H9 (cell line): ENCODE data around the gene ALOX15B. TPM values are rescaled to one million over a fixed set of nuclear protein-coding genes. Genes with fewer than 3 reads are reported as not detected.

ENCODE experiments used
- DNase-seq: peaks from one replicate; pipeline ENCODE4 v3.0.0-alpha.2; 2017
- H2AFZ ChIP-seq: one replicate; pipeline ENCODE4 v1.6.1; 2013; ENCODE audit warnings: mild to moderate bottlenecking, low read length, control low read depth, moderate library complexity
- H2AK5ac ChIP-seq: 2 replicates; pipeline ENCODE4 v1.6.1; 2013; ENCODE audit warnings: low read length, control low read depth, mixed read lengths; ENCODE audit not compliant: insufficient read length
- H2BK120ac ChIP-seq: one replicate; pipeline ENCODE4 v1.6.1; 2013; ENCODE audit warnings: low read depth, mild to moderate bottlenecking, low read length, control low read depth, inconsistent platforms; ENCODE audit not compliant: poor library complexity, severe bottlenecking
- H2BK12ac ChIP-seq: 2 replicates; pipeline ENCODE4 v1.6.1; 2013; ENCODE audit warnings: low read length, control low read depth, mixed read lengths, low read depth; ENCODE audit not compliant: insufficient read length
- H2BK15ac ChIP-seq: 2 replicates; pipeline ENCODE4 v1.6.1; 2013; ENCODE audit warnings: low read depth, low read length, control low read depth
- H2BK20ac ChIP-seq: one replicate; pipeline ENCODE4 v1.6.1; 2013; ENCODE audit warnings: low read depth, mild to moderate bottlenecking, low read length, control low read depth, inconsistent platforms; ENCODE audit not compliant: poor library complexity, severe bottlenecking
- H2BK5ac ChIP-seq: 2 replicates; pipeline ENCODE4 v1.6.1; 2013; ENCODE audit warnings: low read length, control low read depth, mixed read lengths; ENCODE audit not compliant: insufficient read length
- H3K14ac ChIP-seq: 2 replicates; pipeline ENCODE4 v1.6.1; 2013; ENCODE audit warnings: low read length, control low read depth; ENCODE audit not compliant: insufficient read depth
- H3K18ac ChIP-seq: 2 replicates; pipeline ENCODE4 v1.6.1; 2013; ENCODE audit warnings: low read depth, mild to moderate bottlenecking, mixed read lengths, low read length, control low read depth; ENCODE audit not compliant: insufficient read length
- H3K23ac ChIP-seq: 2 replicates; pipeline ENCODE4 v1.6.1; 2013; ENCODE audit warnings: low read length, control low read depth, mixed read lengths, low read depth; ENCODE audit not compliant: insufficient read length
- H3K23me2 ChIP-seq: 2 replicates; pipeline ENCODE4 v1.6.1; 2013; ENCODE audit warnings: low read depth, mild to moderate bottlenecking, mixed read lengths, low read length, control low read depth; ENCODE audit not compliant: insufficient read length, poor library complexity, severe bottlenecking
- H3K27ac ChIP-seq: 2 replicates; pipeline ENCODE4 v1.5.1; 2013; ENCODE audit warnings: low read length, control low read depth, mixed read lengths, low read depth; ENCODE audit not compliant: insufficient read length
- H3K27me3 ChIP-seq: 2 replicates; pipeline ENCODE4 v1.6.1; 2013; ENCODE audit warnings: low read length, control low read depth, inconsistent platforms; ENCODE audit not compliant: insufficient read depth
- H3K4ac ChIP-seq: 2 replicates; pipeline ENCODE4 v1.6.1; 2013; ENCODE audit warnings: low read depth, mild to moderate bottlenecking, control low read depth, inconsistent platforms, low read length, moderate library complexity
- H3K4me1 ChIP-seq: 2 replicates; pipeline ENCODE4 v1.6.1; 2013; ENCODE audit warnings: low read length, control low read depth, inconsistent platforms; ENCODE audit not compliant: insufficient read depth
- H3K4me2 ChIP-seq: 2 replicates; pipeline ENCODE4 v1.6.1; 2013; ENCODE audit warnings: low read length, control low read depth, mixed read lengths; ENCODE audit not compliant: insufficient read length, insufficient read depth
- H3K56ac ChIP-seq: 2 replicates; pipeline ENCODE4 v1.6.1; 2013; ENCODE audit warnings: low read depth, mild to moderate bottlenecking, mixed read lengths, low read length, control low read depth; ENCODE audit not compliant: insufficient read length
- H3K79me1 ChIP-seq: 2 replicates; pipeline ENCODE4 v1.6.1; 2013; ENCODE audit warnings: low read depth, mild to moderate bottlenecking, moderate library complexity, low read length, control low read depth, inconsistent platforms; ENCODE audit not compliant: insufficient read depth, poor library complexity, severe bottlenecking
- H3K79me2 ChIP-seq: 2 replicates; pipeline ENCODE4 v1.6.1; 2013; ENCODE audit warnings: low read length, control low read depth, inconsistent platforms; ENCODE audit not compliant: insufficient read depth
- H3K9ac ChIP-seq: 2 replicates; pipeline ENCODE4 v1.6.1; 2013; ENCODE audit warnings: low read length, control low read depth, mixed read lengths; ENCODE audit not compliant: insufficient read length; ENCODE audit errors: extremely low read depth
- H3K9me3 ChIP-seq: one replicate; pipeline ENCODE4 v1.6.1; 2013; ENCODE audit warnings: low read depth, low read length, inconsistent platforms; ENCODE audit not compliant: control insufficient read depth
- H3T11ph ChIP-seq: one replicate; pipeline ENCODE4 v1.6.1; 2013; ENCODE audit warnings: mild to moderate bottlenecking, low read length, control low read depth, inconsistent platforms
- H4K20me1 ChIP-seq: one replicate; pipeline ENCODE4 v1.6.1; 2013; ENCODE audit not compliant: control insufficient read depth, insufficient read length, insufficient read depth
- H4K5ac ChIP-seq: 2 replicates; pipeline ENCODE4 v1.6.1; 2013; ENCODE audit warnings: low read depth, mild to moderate bottlenecking, mixed read lengths, low read length, control low read depth; ENCODE audit not compliant: insufficient read length
- H4K8ac ChIP-seq: replicated peaks from 2 replicates; pipeline ENCODE4 v1.6.1; 2013; ENCODE audit warnings: low read length, control low read depth, mixed read lengths, low read depth; ENCODE audit not compliant: insufficient read length
- H4K91ac ChIP-seq: 2 replicates; pipeline ENCODE4 v1.6.1; 2013; ENCODE audit warnings: low read depth, mild to moderate bottlenecking, moderate library complexity, mixed read lengths, low read length, control low read depth; ENCODE audit not compliant: insufficient read length
- H3K27ac Mint-ChIP-seq, 3 experiments: 2 replicates in 2 of 3; 3 replicates in 1 of 3; pipeline ENCODE4 v1.8.0; 2020 to 2021; ENCODE audit warnings: mixed read lengths in 3 of 3, mild to moderate bottlenecking in 1 of 3, moderate library complexity in 1 of 3
- H3K27me3 Mint-ChIP-seq: 2 replicates; pipeline ENCODE4 v1.8.0; 2021; ENCODE audit warnings: low read depth, mild to moderate bottlenecking, moderate library complexity, mixed read lengths
- H3K36me3 Mint-ChIP-seq, 3 experiments: 2 replicates in 2 of 3; 3 replicates in 1 of 3; pipeline ENCODE4 v1.8.0; 2020 to 2021; ENCODE audit warnings: low read depth in 3 of 3, mixed read lengths in 3 of 3; ENCODE audit not compliant: insufficient read depth in 1 of 3
- H3K4me1 Mint-ChIP-seq, 2 experiments: 2 replicates each; pipeline ENCODE4 v1.8.0; 2020; ENCODE audit warnings: mixed read lengths in 2 of 2
- H3K4me3 Mint-ChIP-seq, 2 experiments: 2 replicates in 1 of 2; 3 replicates in 1 of 2; pipeline ENCODE4 v1.8.0; 2020 to 2021; ENCODE audit warnings: mild to moderate bottlenecking in 2 of 2, mixed read lengths in 2 of 2, moderate library complexity in 1 of 2
- H3K9me3 Mint-ChIP-seq, 2 experiments: 2 replicates in 1 of 2; 3 replicates in 1 of 2; pipeline ENCODE4 v1.8.0; 2020; ENCODE audit warnings: mild to moderate bottlenecking in 2 of 2, mixed read lengths in 2 of 2, moderate library complexity in 1 of 2
- WGBS: extraction: QIAGEN DNeasy Blood & Tissue Kit; methylation state at CpG from one replicate; pipeline ENCODE4 v1.1.7; 2013; ENCODE audit warnings: missing lambda C conversion rate, low lambda C conversion rate, mixed read lengths; ENCODE audit not compliant: insufficient read length; ENCODE audit errors: extremely low coverage; 5-methylcytosine and 5-hydroxymethylcytosine counted together
- total RNA-seq: library from RNA; stranded (reverse); gene quantifications from 2 replicates; pipeline ENCODE4 v1.2.1, GENCODE V29; 2021
- TF ChIP-seq, protein P1 (sequence below): fragments of 200-600 bp; sonication (generic); conservative IDR thresholded peaks from 3 replicates; pipeline ENCODE4 v1.8.0; 2021; ENCODE audit warnings: antibody characterized with exemption, mild to moderate bottlenecking

Gene ALOX15B
- total RNA-seq, 1 experiment from 2014 or later, result not detected

DNA sequence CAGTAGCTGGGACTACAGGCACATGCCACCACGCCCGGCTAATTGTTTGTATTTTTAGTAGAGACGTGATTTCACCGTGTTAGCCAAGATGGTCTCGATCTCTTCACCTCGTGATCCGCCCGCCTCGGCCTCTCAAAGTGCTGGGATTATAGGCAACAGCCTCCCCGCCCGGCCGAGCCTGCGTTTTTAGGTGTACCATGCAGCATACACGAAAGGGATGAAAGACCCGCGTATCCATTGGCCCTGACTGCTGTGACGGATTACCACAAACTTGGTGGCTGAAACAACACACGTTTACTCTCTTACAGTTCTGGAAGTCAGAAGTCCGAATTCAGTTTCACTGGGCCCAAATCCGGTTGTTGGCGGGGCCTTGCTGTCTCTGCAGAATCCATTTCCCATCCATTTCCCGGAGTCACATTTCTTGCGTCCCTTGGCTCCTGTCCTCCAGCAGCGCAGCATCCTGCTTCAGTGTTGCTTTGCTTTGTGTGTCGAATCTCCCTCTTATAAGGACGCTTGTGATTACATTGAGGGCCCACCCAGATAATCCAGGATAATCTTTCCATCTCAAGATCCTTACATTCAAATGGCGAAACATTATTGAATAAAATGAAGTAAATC lies 44.8 kb upstream of the ALOX15B start:
- no peak overlapping the region for H4K5ac ChIP-seq
- no peak overlapping the region for H3K4ac ChIP-seq
- H4K91ac ChIP-seq, result no peak overlapping the region
- no peak overlapping the region for H3K4me2 ChIP-seq
- H3K4me3 Mint-ChIP-seq, result no peak overlapping the region
- no peaks in the 10 kb centered on the region for H3K79me1 ChIP-seq
- H3K23me2 ChIP-seq, result peaks cover 5% of the 10 kb centered on the region
- H3K27ac ChIP-seq, result no peak overlapping the region
- no peak overlapping the region for H3K56ac ChIP-seq
- peaks cover 4 to 8% of the 10 kb centered on the region in 2 experiments; a peak in 4 of 5 replicates for H3K9me3 Mint-ChIP-seq
- H2BK5ac ChIP-seq, result no peak overlapping the region
- H2AK5ac ChIP-seq, result no peak overlapping the region
- H3K9ac ChIP-seq, result no peak overlapping the region
- no peak overlapping the region for H3K18ac ChIP-seq
- no CpG with 5 or more reads among the region's 27 CpGs for WGBS
- H3K27me3 ChIP-seq, result no peaks in the 10 kb centered on the region
- no peak overlapping the region for H2AFZ ChIP-seq
- no peaks in the 10 kb centered on the region; the same call in 1 of the 2 replicates for H3K4me1 ChIP-seq
- no peak overlapping the region for H3K14ac ChIP-seq
- TF ChIP-seq, protein P1, sequence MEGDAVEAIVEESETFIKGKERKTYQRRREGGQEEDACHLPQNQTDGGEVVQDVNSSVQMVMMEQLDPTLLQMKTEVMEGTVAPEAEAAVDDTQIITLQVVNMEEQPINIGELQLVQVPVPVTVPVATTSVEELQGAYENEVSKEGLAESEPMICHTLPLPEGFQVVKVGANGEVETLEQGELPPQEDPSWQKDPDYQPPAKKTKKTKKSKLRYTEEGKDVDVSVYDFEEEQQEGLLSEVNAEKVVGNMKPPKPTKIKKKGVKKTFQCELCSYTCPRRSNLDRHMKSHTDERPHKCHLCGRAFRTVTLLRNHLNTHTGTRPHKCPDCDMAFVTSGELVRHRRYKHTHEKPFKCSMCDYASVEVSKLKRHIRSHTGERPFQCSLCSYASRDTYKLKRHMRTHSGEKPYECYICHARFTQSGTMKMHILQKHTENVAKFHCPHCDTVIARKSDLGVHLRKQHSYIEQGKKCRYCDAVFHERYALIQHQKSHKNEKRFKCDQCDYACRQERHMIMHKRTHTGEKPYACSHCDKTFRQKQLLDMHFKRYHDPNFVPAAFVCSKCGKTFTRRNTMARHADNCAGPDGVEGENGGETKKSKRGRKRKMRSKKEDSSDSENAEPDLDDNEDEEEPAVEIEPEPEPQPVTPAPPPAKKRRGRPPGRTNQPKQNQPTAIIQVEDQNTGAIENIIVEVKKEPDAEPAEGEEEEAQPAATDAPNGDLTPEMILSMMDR, result no peak
- no peaks in the 10 kb centered on the region for H3K79me2 ChIP-seq
- no peak overlapping the region for H3T11ph ChIP-seq
- no peaks in the 10 kb centered on the region; a peak in 1 of 7 replicates for H3K36me3 Mint-ChIP-seq
- no peak overlapping the region for H2BK12ac ChIP-seq
- H4K8ac ChIP-seq, result no peak overlapping the region
- DNase-seq, result no peak
- H2BK20ac ChIP-seq, result no peak overlapping the region
- H3K27me3 Mint-ChIP-seq, result peaks cover 24% of the 10 kb centered on the region
- no peaks in the 10 kb centered on the region for H3K9me3 ChIP-seq
- no peak overlapping the region for H2BK120ac ChIP-seq
- H4K20me1 ChIP-seq, result no peaks in the 10 kb centered on the region
- no peak overlapping the region for H3K27ac Mint-ChIP-seq
- peaks cover 3 to 6% of the 10 kb centered on the region in 2 experiments; a peak in 3 of 4 replicates for H3K4me1 Mint-ChIP-seq
- no peak overlapping the region for H2BK15ac ChIP-seq
- no peak overlapping the region for H3K23ac ChIP-seq
